Ascending aorta (tissue), 2 donors: ENCODE results near the gene NEMF. TPM values are rescaled to one million over a fixed set of nuclear protein-coding genes. Genes with fewer than 3 reads are reported as not detected.
"Not testable (repeated sequence)": the region's sequence is repeated elsewhere in the genome, so short reads cannot be mapped to it uniquely, and the experiment has no call there.

Experiments used
- DNase-seq, 2 donors: peaks; one replicate each; pipeline ENCODE4 v3.0.0-alpha.2; 2019; ENCODE audit warnings: low spot score in 2 of 2
- H3K27ac ChIP-seq, 2 donors: fragments of 200-600 bp; sonication (generic); one replicate each; pipeline ENCODE4 v1.5.1; 2016 to 2017; ENCODE audit warnings: mild to moderate bottlenecking in 1 of 2
- H3K27me3 ChIP-seq: fragments of 200-600 bp; sonication (generic); one replicate; pipeline ENCODE4 v1.5.1; 2017
- H3K36me3 ChIP-seq, 2 donors: fragments of 200-600 bp; sonication (generic); one replicate each; pipeline ENCODE4 v1.5.1; 2016
- H3K4me1 ChIP-seq, 2 donors: fragments of 200-600 bp; sonication (generic); one replicate each; pipeline ENCODE4 v1.5.1; 2016 to 2017; ENCODE audit warnings: mild to moderate bottlenecking in 1 of 2
- H3K4me3 ChIP-seq, 2 donors: fragments of 200-600 bp; sonication (generic); one replicate each; pipeline ENCODE4 v1.5.1; 2016 to 2017; ENCODE audit warnings: mild to moderate bottlenecking in 1 of 2
- H3K9me3 ChIP-seq, 2 donors: fragments of 200-600 bp; sonication (generic); one replicate each; pipeline ENCODE4 v1.5.1; 2016
- CTCF ChIP-seq, 3 experiments: fragments of 200-600 bp in 2 of 3; fragments of 450-650 bp in 1 of 3; sonication (generic) in 2 of 3; IDR thresholded peaks; one replicate each; pipeline ENCODE4 v1.5.1; 2016 to 2019; ENCODE audit warnings: antibody characterized with exemption in 3 of 3, mild to moderate bottlenecking in 1 of 3, moderate library complexity in 1 of 3
- intact Hi-C: fragments of 100-400 bp; cut with DNase I; formaldehyde crosslinking; loops from one replicate; pipeline ENCODE4 v1.15.1; 2023
- total RNA-seq: library from RNA; depleted of rRNA; stranded (reverse); fragments of >200 nt; gene quantifications from one replicate; pipeline ENCODE4 v1.1.0, GENCODE V29; 2016

NEMF gene
- total RNA-seq, 1 donor from 2014 or later = 14.6 TPM

- Histone ChIP-seq H3K27ac (no peak overlapping the region), H3K27me3 (no peaks in the 10 kb centered on the region), H3K4me3 (no peak overlapping the region), H3K9me3 (no peaks in the 10 kb centered on the region), H3K36me3 (no peaks in the 10 kb centered on the region), H3K4me1 (peaks cover 0 to 3% of the 10 kb centered on the region in 2 donors)
- no peak for DNase-seq
- intact Hi-C loops = no loop called here
- TF ChIP-seq CTCF (IDR thresholded peaks at IDR 0.05) = no peak
Measured at GRCh38 chr14:49880267-49881064, 27.9 kb upstream of the NEMF start.

GRCh38 chr14:49879646-49880204 lies 27.1 kb upstream of the NEMF start:
- no peaks in the 10 kb centered on the region for H3K36me3 ChIP-seq
- H3K27me3 ChIP-seq = no peaks in the 10 kb centered on the region
- H3K27ac ChIP-seq = no peak overlapping the region
- H3K4me1 ChIP-seq = peaks cover 0 to 3% of the 10 kb centered on the region in 2 donors
- no peak for DNase-seq
- intact Hi-C loops = loop anchor here (5.0 kb wide), 1 partner anchor 68 kb away; no protein-coding TSS in a partner anchor
- no peaks in the 10 kb centered on the region for H3K9me3 ChIP-seq
- peak; percentile 46 to 58 (median 54) for TF ChIP-seq CTCF (IDR thresholded peaks at IDR 0.05)
- no peak overlapping the region for H3K4me3 ChIP-seq

DNA sequence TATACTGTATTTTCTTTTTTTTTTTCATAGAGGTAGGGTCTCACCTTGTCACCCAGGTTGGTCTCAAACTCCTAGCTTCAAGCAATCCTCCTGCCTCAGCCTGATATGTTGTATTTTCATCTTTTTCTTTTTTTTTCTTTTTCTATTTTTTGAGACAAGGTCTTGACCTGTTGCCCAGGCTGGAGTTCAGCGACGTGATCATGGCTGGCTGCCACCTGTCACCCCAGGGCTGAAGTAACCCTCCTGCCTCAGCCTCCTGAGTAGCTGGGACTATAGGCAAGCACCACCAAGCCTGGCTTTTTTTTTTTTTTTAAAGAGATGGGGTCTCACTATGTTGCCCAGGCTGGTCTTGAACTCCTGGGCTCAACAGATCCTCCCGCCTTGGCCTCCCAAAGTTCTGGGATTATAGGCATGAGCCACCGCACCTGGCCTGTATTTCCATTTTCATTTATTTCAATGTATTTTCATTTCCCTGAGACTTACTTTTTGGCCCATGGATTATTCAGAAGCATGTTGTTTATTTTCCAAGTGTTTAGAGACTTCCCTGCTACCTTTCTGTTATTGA lies 24.1 kb upstream of the NEMF start:
- Histone ChIP-seq H3K27ac (no peak overlapping the region), H3K4me1 (peaks cover 0 to 3% of the 10 kb centered on the region in 2 donors), H3K36me3 (no peaks in the 10 kb centered on the region), H3K27me3 (no peaks in the 10 kb centered on the region), H3K4me3 (no peak overlapping the region), H3K9me3 (no peaks in the 10 kb centered on the region)
- TF ChIP-seq CTCF (IDR thresholded peaks at IDR 0.05) = no peak
- no peak for DNase-seq
- intact Hi-C loops = loop anchor here (5.0 kb wide), 1 partner anchor 71 kb away; no protein-coding TSS in a partner anchor

DNA sequence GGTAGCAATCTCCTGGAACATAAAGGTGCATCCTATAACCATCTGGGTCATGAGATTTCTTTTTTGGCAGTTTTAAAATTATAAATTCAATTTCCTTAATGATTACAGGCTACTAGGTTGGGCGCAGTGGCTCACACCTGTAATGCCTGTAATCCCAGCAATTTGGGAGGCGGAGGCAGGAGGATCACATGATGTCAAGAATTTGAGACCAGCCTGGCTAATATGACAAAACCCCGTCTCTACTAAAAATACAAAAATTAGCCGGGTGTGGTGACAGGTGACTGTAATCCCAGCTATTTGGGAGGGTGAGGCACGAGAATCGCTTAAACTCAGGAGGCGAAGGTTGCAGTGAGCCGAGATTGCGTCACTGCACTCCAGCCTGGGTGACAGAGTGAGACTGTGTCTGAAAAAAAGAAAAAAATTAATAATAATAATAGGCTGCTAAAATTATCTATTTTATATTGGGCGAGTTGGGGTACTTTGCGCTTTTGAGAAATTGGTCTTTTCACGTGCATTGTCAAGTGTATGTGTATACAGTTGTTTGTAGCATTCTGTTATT lies 23.1 kb upstream of the NEMF start:
- H3K4me3 ChIP-seq = no peak overlapping the region
- no peak overlapping the region for H3K27ac ChIP-seq
- H3K36me3 ChIP-seq = no peaks in the 10 kb centered on the region
- H3K27me3 ChIP-seq = no peaks in the 10 kb centered on the region
- H3K4me1 ChIP-seq = peaks cover 0 to 3% of the 10 kb centered on the region in 2 donors
- DNase-seq = no peak
- H3K9me3 ChIP-seq = no peaks in the 10 kb centered on the region
- intact Hi-C loops = loop anchor here (5.0 kb wide), 1 partner anchor 72 kb away; no protein-coding TSS in a partner anchor
- no peak for TF ChIP-seq CTCF (IDR thresholded peaks at IDR 0.05)

GRCh38 chr14:49873548-49873947 lies 21.0 kb upstream of the NEMF start:
- intact Hi-C loops, H3K27ac ChIP-seq, H3K9me3 ChIP-seq, DNase-seq, H3K36me3 ChIP-seq, H3K4me1 ChIP-seq, H3K4me3 ChIP-seq, H3K27me3 ChIP-seq: not testable (repeated sequence)

GRCh38 chr14:49870908-49871307 lies 18.3 kb upstream of the NEMF start:
- Histone ChIP-seq H3K27ac (no peak overlapping the region), H3K36me3 (no peaks in the 10 kb centered on the region), H3K4me3 (no peak overlapping the region), H3K4me1 (peaks cover 0 to 3% of the 10 kb centered on the region in 2 donors), H3K27me3 (no peaks in the 10 kb centered on the region), H3K9me3 (no peaks in the 10 kb centered on the region)
- no peak for TF ChIP-seq CTCF (IDR thresholded peaks at IDR 0.05)
- DNase-seq = no peak
- intact Hi-C loops = no loop called here
